Measurements from ENCODE around the gene SMARCC1. TPM values are rescaled to one million over a fixed set of nuclear protein-coding genes. Genes with fewer than 3 reads are reported as not detected.

SMARCC1 gene
- total and polyA plus RNA-seq, 2 of the 4 experiments (the other 2 are of a cell fraction): 18.6 to 39.6 TPM

DNA sequence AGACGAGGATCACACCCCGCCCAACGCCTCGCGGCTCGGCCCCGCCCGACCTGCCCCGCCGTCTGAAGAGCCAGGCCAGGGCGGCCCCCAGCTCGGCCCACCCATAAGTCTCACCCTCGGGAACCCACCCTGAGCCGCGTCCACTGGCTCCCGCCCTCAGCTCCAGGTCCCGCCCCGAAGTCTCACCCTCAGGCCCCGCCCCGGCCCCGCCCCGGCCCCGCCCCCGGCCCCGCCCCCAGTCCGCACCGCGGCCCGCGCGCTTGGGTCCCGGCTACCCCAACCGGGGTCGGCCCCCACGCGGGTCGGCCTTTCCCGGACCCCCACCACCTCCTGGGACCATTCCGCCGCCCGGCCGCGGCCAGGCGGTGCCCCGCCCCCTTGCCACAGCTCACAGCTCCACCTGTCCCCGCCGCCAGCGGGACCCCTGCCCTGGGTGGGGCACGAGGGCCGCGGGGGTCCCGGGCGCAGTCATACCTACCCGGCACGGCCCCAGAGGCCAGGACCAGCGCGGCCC, 203.5 kb downstream of the SMARCC1 start:
- Histone ChIP-seq H4K91ac (ENCODE audit: insufficient read depth, low read depth, low read length) (no peak overlapping the region), H3K4me3 (ENCODE audit: insufficient read depth, low read depth, low read length) (peak overlapping the region; percentile 48), H3K27me3 (ENCODE audit: control insufficient read depth, insufficient read depth, low read length) (peaks cover 41% of the 10 kb centered on the region), H3K4ac (ENCODE audit: low read depth, low read length) (no peak overlapping the region), H2BK120ac (ENCODE audit: low read depth, low read length) (no peak overlapping the region), H3K9ac (ENCODE audit: low read depth, low read length) (no peak overlapping the region), H2AK9ac (replicated peaks; ENCODE audit: low read depth, low read length, poor library complexity) (no peak overlapping the region), H3K9me1 (ENCODE audit: insufficient read depth, low read length) (no peaks in the 10 kb centered on the region; the same call in 1 of the 2 replicates), H4K5ac (ENCODE audit: low read depth, low read length) (no peak overlapping the region), H3K4me1 (ENCODE audit: control insufficient read depth, insufficient read depth, low read length) (no peaks in the 10 kb centered on the region), H2BK15ac (ENCODE audit: low read depth, low read length) (no peak overlapping the region), H4K8ac (ENCODE audit: low read depth in 2 of 2, low read length in 2 of 2) (no peak overlapping the region), H2AK5ac (ENCODE audit: low read depth, low read length) (no peak overlapping the region), H3K14ac (replicated peaks; ENCODE audit: low read depth, low read length) (no peak overlapping the region), H3K56ac (ENCODE audit: extremely low read depth, insufficient read depth, low read length) (no peak overlapping the region), H2AFZ (replicated peaks; ENCODE audit: low read length, poor library complexity) (peak overlapping the region; percentile 86), H3K79me1 (ENCODE audit: low read depth in 1 of 2, low read length in 2 of 2) (no peaks in the 10 kb centered on the region), H3K4me2 (ENCODE audit: low read depth, low read length) (peak overlapping the region; percentile 76), H2BK20ac (ENCODE audit: low read depth, low read length) (no peak overlapping the region), H4K20me1 (ENCODE audit: insufficient read depth, low read length) (peaks cover 6% of the 10 kb centered on the region), H2BK5ac (ENCODE audit: low read depth, low read length, poor library complexity, severe bottlenecking) (no peak overlapping the region), H3K36me3 (ENCODE audit: control insufficient read depth, insufficient read depth, low read length) (no peaks in the 10 kb centered on the region), H3K9me3 (ENCODE audit: control insufficient read depth, insufficient read depth, low read length) (no peaks in the 10 kb centered on the region), H3K18ac (ENCODE audit: low read depth, low read length) (no peak overlapping the region), H3K23ac (ENCODE audit: low read depth, low read length) (no peak overlapping the region), H3K27ac (ENCODE audit: insufficient read depth, low read length) (no peak overlapping the region)
- in situ Hi-C loops (cut with MboI; ENCODE audit: low sequenced_read_pairs) (no loop called here), intact Hi-C loops (cut with micrococcal nuclease) (no loop called here), dilution Hi-C loops (cut with HindIII; ENCODE audit: low sequenced_read_pairs, unreplicated experiment) (no loop called here)
- ChIA-PET CTCF (no interaction called here), POLR2A (ENCODE audit: unreplicated experiment) (interaction anchor here (0.6 kb wide), 1 partner anchor 1699 kb away, joined by 4 read pairs; no protein-coding TSS in a partner anchor)
- 2% methylated on average over 20 of the region's 57 CpGs; no CpG with 5 or more reads in 1 of the 2 experiments for WGBS, 2 experiments (ENCODE audit: extremely low coverage in 2 of 2, insufficient read length in 1 of 2)
- BruUV-seq (replicated peaks): no TSS peak
- DNase-seq (no peak), ATAC-seq (ENCODE audit: low read depth) (peak; percentile 81)
- TF ChIP-seq CEBPB (IDR thresholded peaks at IDR 0.05; ENCODE audit: low read depth, low read length): no peak
- TF ChIP-seq BHLHE40 (IDR thresholded peaks at IDR 0.05; ENCODE audit: low read depth, low read length): no peak
- TF ChIP-seq CTCF (conservative IDR thresholded peaks at IDR 0.05; ENCODE audit: low read depth, low read length): no peak
- no peak for TF ChIP-seq FOS (IDR thresholded peaks at IDR 0.05; ENCODE audit: low read depth, low read length)
- TF ChIP-seq MXI1 (IDR thresholded peaks at IDR 0.05; ENCODE audit: borderline replicate concordance, low read depth, low read length): no peak
- TF ChIP-seq CHD1 (IDR thresholded peaks at IDR 0.05; ENCODE audit: low read depth, low read length): no peak
- TF ChIP-seq, protein P1, sequence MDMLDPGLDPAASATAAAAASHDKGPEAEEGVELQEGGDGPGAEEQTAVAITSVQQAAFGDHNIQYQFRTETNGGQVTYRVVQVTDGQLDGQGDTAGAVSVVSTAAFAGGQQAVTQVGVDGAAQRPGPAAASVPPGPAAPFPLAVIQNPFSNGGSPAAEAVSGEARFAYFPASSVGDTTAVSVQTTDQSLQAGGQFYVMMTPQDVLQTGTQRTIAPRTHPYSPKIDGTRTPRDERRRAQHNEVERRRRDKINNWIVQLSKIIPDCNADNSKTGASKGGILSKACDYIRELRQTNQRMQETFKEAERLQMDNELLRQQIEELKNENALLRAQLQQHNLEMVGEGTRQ (IDR thresholded peaks at IDR 0.05; ENCODE audit: low read depth, low read length): no peak
- TF ChIP-seq MAFK (IDR thresholded peaks at IDR 0.05; ENCODE audit: low read depth, low read length): no peak
- TF ChIP-seq MAZ (IDR thresholded peaks at IDR 0.05; ENCODE audit: borderline replicate concordance, low read depth, low read length): no peak
- no peak for TF ChIP-seq ELK1 (IDR thresholded peaks at IDR 0.05; ENCODE audit: borderline replicate concordance, low read depth, low read length)
- TF ChIP-seq RCOR1 (IDR thresholded peaks at IDR 0.05; ENCODE audit: insufficient replicate concordance, low read length): no peak
- TF ChIP-seq RAD21 (IDR thresholded peaks at IDR 0.05; ENCODE audit: low read length): no peak
- no peak for TF ChIP-seq POLR2A (IDR thresholded peaks at IDR 0.05; ENCODE audit: low read depth, low read length)
- no peak for TF ChIP-seq SMC3 (IDR thresholded peaks at IDR 0.05; ENCODE audit: low read depth, low read length)
- TF ChIP-seq NFE2L2 (IDR thresholded peaks at IDR 0.05; ENCODE audit: low read depth, low read length): no peak
- TF ChIP-seq RFX5 (IDR thresholded peaks at IDR 0.05; ENCODE audit: low read depth, low read length): no peak
